WTC11 (cell line): ENCODE data around the gene NDUFS1. TPM values are rescaled to one million over a fixed set of nuclear protein-coding genes. Genes with fewer than 3 reads are reported as not detected.

Experiments used
- ATAC-seq: fragments of 200-7000 bp; cut with Tn5 transposase; 2 replicates; pipeline ENCODE4 v1.10.0; 2021; ENCODE audit warnings: mild to moderate bottlenecking, moderate library complexity
- CTCF ChIA-PET: fragments of 300-600 bp; sonication (Branson Sonifier 250); formaldehyde crosslinking; loops from one replicate; lab custom pipeline; 2021; ENCODE audit warnings: antibody characterized with exemption; lab: Charles Lee
- POLR2A ChIA-PET: fragments of 350-600 bp; sonication (Branson Sonifier 250); formaldehyde crosslinking; loops from one replicate; lab custom pipeline; 2021; ENCODE audit warnings: antibody characterized with exemption; lab: Charles Lee
- DNase-seq: peaks from one replicate; pipeline ENCODE4 v3.0.0; 2021; ENCODE audit warnings: low spot score
- H3K27ac Mint-ChIP-seq: 2 replicates; pipeline ENCODE4 v1.8.0; 2021; ENCODE audit warnings: mixed read lengths
- H3K27me3 Mint-ChIP-seq: 2 replicates; pipeline ENCODE4 v1.8.0; 2021; ENCODE audit warnings: low read depth, mild to moderate bottlenecking, moderate library complexity, mixed read lengths
- H3K36me3 Mint-ChIP-seq: 2 replicates; pipeline ENCODE4 v1.8.0; 2021; ENCODE audit warnings: mixed read lengths
- H3K4me1 Mint-ChIP-seq: 2 replicates; pipeline ENCODE4 v1.8.0; 2022; ENCODE audit warnings: mixed read lengths
- H3K4me3 Mint-ChIP-seq: 2 replicates; pipeline ENCODE4 v1.8.0; 2021; ENCODE audit warnings: mild to moderate bottlenecking, moderate library complexity, mixed read lengths
- H3K9me3 Mint-ChIP-seq: 2 replicates; pipeline ENCODE4 v1.8.0; 2021; ENCODE audit warnings: mixed read lengths
- CBFB ChIP-seq: sonication (generic); formaldehyde crosslinking; IDR thresholded peaks from 2 replicates; pipeline ENCODE4 v1.8.1; 2022; ENCODE audit warnings: mild to moderate bottlenecking, low read depth, missing genetic modification reagents
- CREB1 ChIP-seq: sonication (generic); formaldehyde crosslinking; IDR thresholded peaks from 2 replicates; pipeline ENCODE4 v1.8.0; 2023; ENCODE audit warnings: mild to moderate bottlenecking, missing genetic modification reagents
- CREM ChIP-seq: sonication (generic); formaldehyde crosslinking; IDR thresholded peaks from 2 replicates; pipeline ENCODE4 v1.8.1; 2022; ENCODE audit warnings: mild to moderate bottlenecking, missing genetic modification reagents, moderate library complexity
- E2F4 ChIP-seq: sonication (generic); formaldehyde crosslinking; IDR thresholded peaks from 2 replicates; pipeline ENCODE4 v1.8.1; 2022; ENCODE audit warnings: low read depth, mild to moderate bottlenecking, moderate library complexity, missing genetic modification reagents, borderline replicate concordance
- EMX1 ChIP-seq: fragments of 250-450 bp; sonication (Bioruptor Pico); IDR thresholded peaks from 2 replicates; pipeline ENCODE4 v1.8.0; 2021; ENCODE audit warnings: mild to moderate bottlenecking
- ERG ChIP-seq: fragments of 250-450 bp; sonication (Bioruptor Pico); IDR thresholded peaks from 2 replicates; pipeline ENCODE4 v1.8.0; 2021; ENCODE audit warnings: mild to moderate bottlenecking
- FOXP4 ChIP-seq: sonication (generic); formaldehyde crosslinking; IDR thresholded peaks from 2 replicates; pipeline ENCODE4 v1.8.0; 2022; ENCODE audit warnings: mild to moderate bottlenecking, missing genetic modification reagents
- IRF1 ChIP-seq: sonication (generic); formaldehyde crosslinking; IDR thresholded peaks from 2 replicates; pipeline ENCODE4 v1.8.0; 2023; ENCODE audit warnings: missing genetic modification reagents
- KAT7 ChIP-seq: sonication (generic); formaldehyde crosslinking; IDR thresholded peaks from 2 replicates; pipeline ENCODE4 v1.8.1; 2023; ENCODE audit warnings: missing genetic modification reagents, mild to moderate bottlenecking, borderline replicate concordance
- NFE2L1 ChIP-seq: sonication (generic); formaldehyde crosslinking; IDR thresholded peaks from 2 replicates; pipeline ENCODE4 v1.8.1; 2023; ENCODE audit warnings: missing genetic modification reagents
- NFYB ChIP-seq: sonication (generic); formaldehyde crosslinking; conservative IDR thresholded peaks from 2 replicates; pipeline ENCODE4 v1.8.0; 2022; ENCODE audit warnings: low read depth, missing genetic modification reagents
- NR1H2 ChIP-seq: sonication (generic); formaldehyde crosslinking; IDR thresholded peaks from 2 replicates; pipeline ENCODE4 v1.9.0; 2021; ENCODE audit warnings: mild to moderate bottlenecking, moderate library complexity, missing genetic modification reagents
- NR2C2 ChIP-seq: sonication (generic); formaldehyde crosslinking; IDR thresholded peaks from 2 replicates; pipeline ENCODE4 v1.8.0; 2022; ENCODE audit warnings: mild to moderate bottlenecking, missing genetic modification reagents
- RORB ChIP-seq: fragments of 250-450 bp; sonication (Bioruptor Pico); IDR thresholded peaks from 2 replicates; pipeline ENCODE4 v1.9.0; 2021; ENCODE audit warnings: mild to moderate bottlenecking
- ZNF121 ChIP-seq: sonication (generic); formaldehyde crosslinking; IDR thresholded peaks from 2 replicates; pipeline ENCODE4 v1.8.0; 2023; ENCODE audit warnings: missing genetic modification reagents
- ZNF138 ChIP-seq: sonication (generic); formaldehyde crosslinking; conservative IDR thresholded peaks from 2 replicates; pipeline ENCODE4 v1.8.1; 2022; ENCODE audit warnings: mild to moderate bottlenecking, moderate library complexity, missing genetic modification reagents
- total RNA-seq: library from RNA; stranded (reverse); gene quantifications from 3 replicates; pipeline ENCODE4 v1.2.3, GENCODE V29; 2021

Gene NDUFS1
- total RNA-seq, 1 experiment from 2014 or later, result 106 TPM

GRCh38 chr2:206075113-206075512 is 84.1 kb downstream of the NDUFS1 start (continued):
- TF ChIP-seq ERG (no peak), CREB1 (no peak), CREM (CRISPR knock-in tag) (no peak)

GRCh38 chr2:206071807-206072206 is 87.4 kb downstream of the NDUFS1 start:
- H3K4me3 Mint-ChIP-seq, result no peak overlapping the region
- DNase-seq (no peak), ATAC-seq (no peak)
- H3K4me1 Mint-ChIP-seq, result peaks cover 37% of the 10 kb centered on the region
- CTCF ChIA-PET, result interaction anchor here (0.6 kb wide), 1 partner anchor 694 kb away, joined by 5 read pairs; no protein-coding TSS in a partner anchor
- H3K9me3 Mint-ChIP-seq, result no peaks in the 10 kb centered on the region
- 0 out of 2 replicates have a peak overlapping the region, but pooled peaks have one; percentile 11 for H3K27ac Mint-ChIP-seq
- no peaks in the 10 kb centered on the region for H3K27me3 Mint-ChIP-seq
- TF ChIP-seq E2F4 (CRISPR knock-in tag) (no peak), RORB (CRISPR knock-in tag) (no peak), CBFB (CRISPR knock-in tag) (no peak), CREB1 (no peak), NFYB (CRISPR knock-in tag) (no peak)
- POLR2A ChIA-PET, result interaction anchor here (0.5 to 0.6 kb wide), 2 partner anchors 20 to 141 kb away, joined by 4 read pairs; no protein-coding TSS in a partner anchor
- 0 out of 2 replicates have a peak, but pooled peaks cover 3% of the 10 kb centered on the region for H3K36me3 Mint-ChIP-seq

- ChIA-PET CTCF (interaction anchor here (0.6 kb wide), 1 partner anchor 11 kb away, joined by 5 read pairs; no protein-coding TSS in a partner anchor), POLR2A (no interaction called here)
- 0 out of 2 replicates have a peak overlapping the region, but pooled peaks have one; percentile 48 for H3K27ac Mint-ChIP-seq
- no peaks in the 10 kb centered on the region for H3K9me3 Mint-ChIP-seq
- peaks cover 3% of the 10 kb centered on the region for H3K36me3 Mint-ChIP-seq
- H3K4me1 Mint-ChIP-seq, result peaks cover 32% of the 10 kb centered on the region
- DNase-seq, result no peak
- no peak for ATAC-seq
- TF ChIP-seq KAT7 (CRISPR knock-in tag) (no peak), NFE2L1 (CRISPR knock-in tag) (no peak), IRF1 (no peak), EMX1 (CRISPR knock-in tag) (no peak), FOXP4 (no peak), NR1H2 (CRISPR knock-in tag) (no peak), NR2C2 (CRISPR knock-in tag) (no peak)
- TF ChIP-seq, all 79 proteins: peak for 0
- H3K27me3 Mint-ChIP-seq, result no peaks in the 10 kb centered on the region
- H3K4me3 Mint-ChIP-seq, result no peak overlapping the region
Observed at GRCh38 chr2:206069417-206069816, 89.8 kb downstream of the NDUFS1 start.

- TF ChIP-seq ZNF121 (CRISPR knock-in tag) (peak; percentile 82), ZNF138 (no peak)
- no peak for DNase-seq
- ChIA-PET CTCF (interaction anchor here (1.4 kb wide), 1 partner anchor 18 kb away, joined by 3 read pairs; the partner anchor contains the start of gene INO80D), POLR2A (interaction anchor here (0.6 kb wide), 1 partner anchor 20 kb away, joined by 4 read pairs; no protein-coding TSS in a partner anchor)
- no peaks in the 10 kb centered on the region for H3K9me3 Mint-ChIP-seq
- no peaks in the 10 kb centered on the region for H3K27me3 Mint-ChIP-seq
- no peak for ATAC-seq
- H3K4me1 Mint-ChIP-seq, result peaks cover 29% of the 10 kb centered on the region
- H3K4me3 Mint-ChIP-seq, result no peak overlapping the region
- H3K27ac Mint-ChIP-seq, result peak overlapping the region; percentile 38; the same call in 1 of the 2 replicates
- H3K36me3 Mint-ChIP-seq, result no peaks in the 10 kb centered on the region; the same call in none of the 2 replicates
Observed at GRCh38 chr2:206068207-206068606, 91.0 kb downstream of the NDUFS1 start.

Other genes starting within 250 kb of the NDUFS1 start
- 30.9 to 34.1 TPM (median 33.2 TPM) in 3 replicates for gene INO80D, start 73.3 kb downstream of the NDUFS1 start, total RNA-seq
- gene EEF1B2, start 451 bp upstream of the NDUFS1 start, total RNA-seq, result 596 to 611 TPM (median 603 TPM) in 3 replicates
- 15.6 to 16.1 TPM (median 16.0 TPM) in 3 replicates for gene ZDBF2, start 115.2 kb upstream of the NDUFS1 start, total RNA-seq